EL (cell line): ENCODE data around the gene IQCN.

Experiments
- DNase-seq: peaks from one replicate; pipeline ENCODE4 v3.0.0-alpha.2; 2016

Gene IQCN

GRCh38 chr19:18264137-18264854 is 10.0 kb downstream of the IQCN start:
- DNase-seq, result no peak

- DNase-seq, result no peak
Measured at GRCh38 chr19:18263324-18264136, 10.7 kb downstream of the IQCN start.

GRCh38 chr19:18262917-18263316 is 11.3 kb downstream of the IQCN start:
- no peak for DNase-seq

GRCh38 chr19:18262144-18262543 is 12.1 kb downstream of the IQCN start:
- DNase-seq, result no peak

GRCh38 chr19:18261474-18261873 is 12.8 kb downstream of the IQCN start:
- DNase-seq, result no peak

- DNase-seq, result no peak
Measured at GRCh38 chr19:18259893-18260292, 14.4 kb downstream of the IQCN start.

- no peak for DNase-seq
Measured at GRCh38 chr19:18257503-18258470, 16.5 kb downstream of the IQCN start.

GRCh38 chr19:18254546-18255503 is 19.4 kb downstream of the IQCN start:
- no peak for DNase-seq

GRCh38 chr19:18253716-18254115 is 20.5 kb downstream of the IQCN start:
- no peak for DNase-seq

GRCh38 chr19:18253130-18253529 is 21.1 kb downstream of the IQCN start:
- DNase-seq, result no peak

- no peak for DNase-seq
Measured at GRCh38 chr19:18252370-18252717, 21.9 kb downstream of the IQCN start.

GRCh38 chr19:18251587-18252369 is 22.5 kb downstream of the IQCN start:
- DNase-seq, result peak; percentile 67

GRCh38 chr19:18249834-18250233 is 24.4 kb downstream of the IQCN start:
- no peak for DNase-seq

GRCh38 chr19:18245297-18245696 is 29.0 kb downstream of the IQCN start:
- no peak for DNase-seq

- DNase-seq, result no peak
Measured at GRCh38 chr19:18239303-18239702, 34.9 kb downstream of the IQCN start.

- DNase-seq, result no peak
Measured at GRCh38 chr19:18234194-18234593, 40.1 kb downstream of the IQCN start.

- peak; percentile 47 for DNase-seq
Measured at GRCh38 chr19:18233224-18233825, 40.9 kb downstream of the IQCN start.

GRCh38 chr19:18232540-18233223 is 41.6 kb downstream of the IQCN start:
- DNase-seq, result peak; percentile 25

GRCh38 chr19:18231775-18232174 is 42.5 kb downstream of the IQCN start:
- no peak for DNase-seq
